CD4-positive, alpha-beta memory T cell (primary cell): ENCODE measurements around the gene PTH. TPM values are rescaled to one million over a fixed set of nuclear protein-coding genes. Genes with fewer than 3 reads are reported as not detected.

Source experiments
- CTCF ChIA-PET: fragments of 350-600 bp; sonication (Branson Sonifier 250); formaldehyde crosslinking; loops from one replicate; lab custom pipeline; 2021; ENCODE audit warnings: inconsistent platforms; ENCODE audit not compliant: partially characterized antibody; lab: Charles Lee
- POLR2A ChIA-PET: fragments of 350-600 bp; sonication (Branson Sonifier 250); formaldehyde crosslinking; loops from one replicate; lab custom pipeline; 2021; ENCODE audit not compliant: partially characterized antibody; lab: Charles Lee
- DNase-seq, 5 donors: peaks; one replicate each; pipeline versions ENCODE4 v3.0.0 to v3.0.0-alpha.2; 2020 to 2022; ENCODE audit warnings: mixed read lengths in 1 of 5
- H3K27ac ChIP-seq: one replicate; pipeline ENCODE4 v1.7.0; 2013; ENCODE audit warnings: low read depth, low read length
- H3K27me3 ChIP-seq: 2 replicates; pipeline ENCODE4 v1.7.0; 2013; ENCODE audit warnings: mild to moderate bottlenecking, low read length, moderate library complexity; ENCODE audit not compliant: insufficient read depth
- H3K36me3 ChIP-seq: 2 replicates; pipeline ENCODE4 v1.7.0; 2013; ENCODE audit warnings: mild to moderate bottlenecking, low read length, moderate library complexity; ENCODE audit not compliant: insufficient read depth
- H3K4me1 ChIP-seq: 2 replicates; pipeline ENCODE4 v1.7.0; 2013; ENCODE audit warnings: mild to moderate bottlenecking, low read length, moderate library complexity; ENCODE audit not compliant: insufficient read depth
- H3K4me3 ChIP-seq, 2 donors: one replicate each; pipeline ENCODE4 v1.7.0; 2013; ENCODE audit warnings: low read length in 2 of 2, mild to moderate bottlenecking in 1 of 2
- H3K9me3 ChIP-seq, 2 donors: one replicate each; pipeline ENCODE4 v1.7.0; 2013; ENCODE audit warnings: low read length in 2 of 2, control low read depth in 1 of 2; ENCODE audit not compliant: control insufficient read depth in 1 of 2
- H3K27ac Mint-ChIP-seq, 7 donors: one replicate each; pipeline ENCODE4 v1.8.0; 2020 to 2021; ENCODE audit warnings: mixed read lengths in 7 of 7, mild to moderate bottlenecking in 6 of 7, inconsistent platforms in 3 of 7, moderate library complexity in 3 of 7
- H3K27me3 Mint-ChIP-seq, 2 donors: one replicate each; pipeline ENCODE4 v1.8.0; 2020 to 2021; ENCODE audit warnings: mixed read lengths in 2 of 2
- H3K36me3 Mint-ChIP-seq, 2 donors: one replicate each; pipeline ENCODE4 v1.8.0; 2020 to 2021; ENCODE audit warnings: mixed read lengths in 2 of 2, inconsistent platforms in 1 of 2, mild to moderate bottlenecking in 1 of 2
- H3K4me1 Mint-ChIP-seq, 4 donors: one replicate each; pipeline ENCODE4 v1.8.0; 2020 to 2021; ENCODE audit warnings: mixed read lengths in 4 of 4, mild to moderate bottlenecking in 1 of 4
- H3K4me3 Mint-ChIP-seq, 8 donors: one replicate each; pipeline ENCODE4 v1.8.0; 2020 to 2021; ENCODE audit warnings: mixed read lengths in 8 of 8, mild to moderate bottlenecking in 7 of 8, moderate library complexity in 6 of 8, inconsistent platforms in 3 of 8
- H3K9me3 Mint-ChIP-seq, 8 donors: one replicate each; pipeline ENCODE4 v1.8.0; 2020 to 2021; ENCODE audit warnings: mixed read lengths in 8 of 8, mild to moderate bottlenecking in 5 of 8, inconsistent platforms in 3 of 8, moderate library complexity in 1 of 8
- intact Hi-C: fragments of 100-400 bp; cut with micrococcal nuclease; formaldehyde crosslinking; loops from one replicate; pipeline ENCODE4 v1.15.1; 2023
- polyA plus RNA-seq, 2 donors: library from polyadenylated mRNA; unstranded; fragments of 300-500 nt; fragmentation: Illumina TruSeq; gene quantifications; one replicate each; pipeline ENCODE4 v1.2.3, GENCODE V29; 2021
- total RNA-seq, 2 experiments: library from RNA; stranded (reverse); gene quantifications; one replicate each; pipeline ENCODE4 v1.2.3, GENCODE V29; 2021

PTH gene
- total RNA-seq (not detected), polyA plus RNA-seq (not detected)

DNA sequence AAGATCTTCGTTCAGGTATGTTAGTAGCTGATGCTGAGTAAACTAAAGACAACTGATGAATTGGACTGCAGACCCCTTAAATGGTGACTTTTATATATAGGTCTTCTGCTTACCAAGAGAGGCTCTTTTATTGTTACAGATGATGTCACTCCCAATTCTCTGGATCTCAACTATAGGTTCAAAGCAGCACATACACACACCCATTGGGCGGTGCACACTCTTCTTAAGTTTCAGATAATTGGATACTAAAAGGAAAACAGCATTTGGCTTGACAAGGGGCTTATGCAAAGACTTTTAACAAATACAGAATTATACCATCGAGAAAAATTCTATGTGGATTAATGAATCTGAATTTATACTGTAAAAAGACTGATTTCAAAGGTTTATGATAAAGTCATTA, at the start of gene PTH:
Gene PTH (minus strand): TSS at position 69 of the 400 bp plus-strand sequence. CDS start 3,142 bp downstream, outside the sequence.
- Mint-ChIP-seq H3K4me3 (no peak within 1 kb of the TSS), H3K36me3 (no peaks in the 10 kb centered on the region), H3K4me1 (no peaks in the 10 kb centered on the region), H3K27me3 (peaks cover 11 to 13% of the 10 kb centered on the region in 2 donors), H3K27ac (no peak within 1 kb of the TSS), H3K9me3 (peaks cover 0 to 5% (median 0%) of the 10 kb centered on the region in 8 donors)
- Histone ChIP-seq H3K4me1 (no peaks in the 10 kb centered on the region), H3K36me3 (no peaks in the 10 kb centered on the region), H3K27ac (no peak within 1 kb of the TSS), H3K9me3 (no peaks in the 10 kb centered on the region), H3K4me3 (no peak within 1 kb of the TSS), H3K27me3 (no peaks in the 10 kb centered on the region)
- POLR2A ChIA-PET = no interaction called here
- intact Hi-C loops = no loop called here
- CTCF ChIA-PET = interaction anchor here (2.9 kb wide), 1 partner anchor 8 kb away, joined by 10 read pairs; no protein-coding TSS in a partner anchor
- DNase-seq = no peak

DNA sequence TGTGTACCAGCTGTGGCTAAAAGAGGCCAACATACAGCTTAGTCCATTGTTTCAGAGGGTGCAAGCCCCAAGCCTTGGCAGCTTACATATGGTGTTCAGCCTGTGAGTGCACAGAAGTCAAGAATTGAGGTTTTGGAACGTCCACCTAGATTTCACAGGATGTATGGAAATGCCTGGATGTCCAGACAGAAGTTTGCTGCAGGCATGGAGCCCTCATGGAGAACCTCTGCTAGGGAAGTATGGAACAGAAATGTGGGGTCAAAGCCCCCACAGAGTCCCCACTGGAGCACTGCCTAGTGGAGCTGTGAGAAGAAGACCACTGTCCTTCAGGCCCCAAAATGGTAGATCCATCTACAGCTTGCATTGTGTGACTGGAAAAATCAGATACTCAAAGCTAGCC, 42.2 kb upstream of the PTH start:
- peaks cover 0 to 4% of the 10 kb centered on the region in 2 donors for H3K9me3 ChIP-seq
- Mint-ChIP-seq H3K4me3 (no peak overlapping the region), H3K27me3 (peaks cover 3 to 11% of the 10 kb centered on the region in 2 donors), H3K27ac (no peak overlapping the region), H3K4me1 (no peaks in the 10 kb centered on the region), H3K36me3 (peaks cover 3 to 9% of the 10 kb centered on the region in 2 donors), H3K9me3 (peaks cover 7 to 65% (median 24%) of the 10 kb centered on the region in 8 donors)
- ChIA-PET POLR2A (no interaction called here), CTCF (no interaction called here)
- no peaks in the 10 kb centered on the region for H3K36me3 ChIP-seq
- H3K4me3 ChIP-seq = no peak overlapping the region
- DNase-seq = no peak
- H3K27me3 ChIP-seq = no peaks in the 10 kb centered on the region
- intact Hi-C loops = no loop called here
- H3K4me1 ChIP-seq = no peaks in the 10 kb centered on the region
- no peak overlapping the region for H3K27ac ChIP-seq

DNA sequence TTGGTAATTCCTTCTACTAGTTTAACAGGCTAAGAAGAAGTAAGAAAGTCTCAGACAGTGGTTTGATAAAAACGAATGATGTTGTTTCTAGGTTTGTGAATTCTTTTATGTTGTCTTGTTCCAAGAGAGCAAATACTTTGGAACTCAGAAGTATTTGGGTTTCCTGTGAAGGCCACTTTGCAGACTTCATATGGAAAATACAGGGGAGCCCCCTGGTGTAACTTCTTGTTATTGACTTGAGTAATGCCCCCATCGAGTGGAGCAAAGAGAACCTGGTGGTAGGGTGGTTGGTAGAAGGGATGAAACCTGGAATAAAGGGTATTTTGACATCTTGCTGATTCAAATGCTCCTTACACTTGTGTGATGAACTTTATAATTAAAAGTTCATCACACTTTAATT, 40.0 kb upstream of the PTH start:
- CTCF ChIA-PET = no interaction called here
- peaks cover 7 to 61% (median 18%) of the 10 kb centered on the region in 8 donors for H3K9me3 Mint-ChIP-seq
- H3K4me1 ChIP-seq = no peaks in the 10 kb centered on the region

DNA sequence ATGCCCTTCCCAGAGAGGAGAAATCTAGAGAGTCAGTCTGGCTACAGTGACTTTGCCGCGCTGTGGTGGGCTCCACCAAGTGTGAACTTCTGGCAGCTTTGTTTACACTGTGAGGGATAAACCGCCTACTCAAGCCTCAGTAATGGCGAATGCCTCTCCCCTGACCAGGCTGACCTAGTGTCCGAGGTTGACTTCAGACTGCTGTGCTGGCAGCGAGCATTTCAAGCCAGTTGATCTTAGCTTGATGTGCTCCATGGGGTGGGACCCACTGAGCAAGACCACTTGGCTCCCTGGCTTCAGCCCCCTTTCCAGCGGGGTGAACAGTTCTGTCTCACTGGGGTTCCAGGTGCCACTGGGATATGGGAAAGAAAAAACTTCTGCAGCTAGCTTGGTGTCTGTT, 38.6 kb upstream of the PTH start:
- DNase-seq = no peak
- H3K27me3 Mint-ChIP-seq = peaks cover 5 to 9% of the 10 kb centered on the region in 2 donors
- Histone ChIP-seq H3K27me3 (no peaks in the 10 kb centered on the region), H3K4me1 (no peaks in the 10 kb centered on the region), H3K36me3 (no peaks in the 10 kb centered on the region), H3K9me3 (peaks cover 0 to 4% of the 10 kb centered on the region in 2 donors), H3K4me3 (no peak overlapping the region), H3K27ac (no peak overlapping the region)
- ChIA-PET POLR2A (no interaction called here), CTCF (no interaction called here)
- H3K4me1 Mint-ChIP-seq = no peaks in the 10 kb centered on the region
- intact Hi-C loops = no loop called here
- no peak overlapping the region for H3K4me3 Mint-ChIP-seq
- H3K36me3 Mint-ChIP-seq = peaks cover 3 to 9% of the 10 kb centered on the region in 2 donors
- H3K9me3 Mint-ChIP-seq = peaks cover 2 to 52% (median 18%) of the 10 kb centered on the region in 8 donors
- no peak overlapping the region for H3K27ac Mint-ChIP-seq

More for the DNA sequence above, 40.0 kb upstream of the PTH start:
- no peak for DNase-seq
- Histone ChIP-seq H3K36me3 (no peaks in the 10 kb centered on the region), H3K4me3 (no peak overlapping the region), H3K27ac (no peak overlapping the region), H3K9me3 (peaks cover 0 to 4% of the 10 kb centered on the region in 2 donors), H3K27me3 (no peaks in the 10 kb centered on the region)
- POLR2A ChIA-PET = no interaction called here
- H3K27me3 Mint-ChIP-seq = peaks cover 3 to 9% of the 10 kb centered on the region in 2 donors
- H3K4me1 Mint-ChIP-seq = no peaks in the 10 kb centered on the region
- peaks cover 3 to 9% of the 10 kb centered on the region in 2 donors for H3K36me3 Mint-ChIP-seq
- H3K27ac Mint-ChIP-seq = no peak overlapping the region
- no peak overlapping the region for H3K4me3 Mint-ChIP-seq
- intact Hi-C loops = no loop called here

DNA sequence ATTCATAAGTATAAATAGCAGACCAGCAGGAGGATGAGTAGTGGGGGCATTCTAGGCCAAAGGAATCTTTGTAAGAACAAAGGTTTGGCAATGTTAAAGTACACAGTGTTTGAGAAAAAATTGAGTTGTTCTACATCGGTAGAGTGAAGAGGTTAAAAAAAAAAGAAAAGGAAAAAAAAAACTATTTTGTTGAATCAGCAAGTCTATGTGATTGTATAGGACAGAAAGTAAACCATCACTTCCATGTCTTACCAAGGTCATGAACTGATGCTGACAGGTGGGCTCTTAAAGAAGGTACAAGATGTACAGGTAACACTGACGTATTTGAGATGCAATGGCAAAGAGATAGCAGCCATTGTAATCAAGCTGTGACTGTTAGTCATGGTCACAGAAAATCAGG, 29.5 kb upstream of the PTH start:
- ChIA-PET POLR2A (no interaction called here), CTCF (no interaction called here)
- Mint-ChIP-seq H3K4me1 (no peaks in the 10 kb centered on the region), H3K9me3 (peaks cover 0 to 6% (median 1%) of the 10 kb centered on the region in 8 donors), H3K4me3 (no peak overlapping the region), H3K27ac (no peak overlapping the region), H3K36me3 (no peaks in the 10 kb centered on the region), H3K27me3 (peaks cover 3 to 6% of the 10 kb centered on the region in 2 donors)
- Histone ChIP-seq H3K36me3 (no peaks in the 10 kb centered on the region), H3K4me1 (no peaks in the 10 kb centered on the region), H3K27me3 (no peaks in the 10 kb centered on the region), H3K9me3 (no peaks in the 10 kb centered on the region), H3K4me3 (no peak overlapping the region), H3K27ac (no peak overlapping the region)
- intact Hi-C loops = no loop called here
- DNase-seq = no peak

DNA sequence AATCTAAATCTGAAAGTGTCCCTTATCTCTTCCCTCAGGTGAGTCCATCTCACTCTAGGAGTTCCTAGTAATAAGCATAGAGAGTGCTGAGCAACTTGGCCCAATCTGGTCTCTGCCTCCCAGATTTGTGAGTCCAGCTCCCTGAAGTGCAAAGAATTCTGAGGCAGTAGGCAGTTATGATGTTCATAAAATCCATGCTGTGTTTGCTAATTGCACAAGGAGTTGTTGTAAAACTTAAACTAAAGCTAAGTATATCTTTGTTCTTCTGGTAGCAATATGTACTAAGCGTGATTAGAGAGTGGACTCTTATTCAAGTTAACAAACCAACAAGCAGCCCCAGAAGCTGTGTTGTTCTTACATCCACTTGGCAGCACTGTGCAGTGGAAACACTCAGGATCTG, 7.6 kb upstream of the PTH start:
- no peak for DNase-seq
- intact Hi-C loops = no loop called here
- no peaks in the 10 kb centered on the region for H3K27me3 ChIP-seq
- H3K4me3 Mint-ChIP-seq = no peak overlapping the region
- peaks cover 0 to 3% of the 10 kb centered on the region in 2 donors for H3K36me3 Mint-ChIP-seq
- no peaks in the 10 kb centered on the region for H3K36me3 ChIP-seq
- H3K27ac ChIP-seq = no peak overlapping the region
- H3K27me3 Mint-ChIP-seq = peaks cover 9 to 23% of the 10 kb centered on the region in 2 donors
- H3K4me1 ChIP-seq = no peaks in the 10 kb centered on the region
- ChIA-PET CTCF (interaction anchor here (0.8 kb wide), 1 partner anchor 16 kb away, joined by 4 read pairs; no protein-coding TSS in a partner anchor), POLR2A (no interaction called here)
- H3K9me3 ChIP-seq = no peaks in the 10 kb centered on the region
- peaks cover 0 to 5% (median 0%) of the 10 kb centered on the region in 8 donors for H3K9me3 Mint-ChIP-seq
- H3K4me1 Mint-ChIP-seq = no peaks in the 10 kb centered on the region
- H3K4me3 ChIP-seq = no peak overlapping the region
- H3K27ac Mint-ChIP-seq = no peak overlapping the region

DNA sequence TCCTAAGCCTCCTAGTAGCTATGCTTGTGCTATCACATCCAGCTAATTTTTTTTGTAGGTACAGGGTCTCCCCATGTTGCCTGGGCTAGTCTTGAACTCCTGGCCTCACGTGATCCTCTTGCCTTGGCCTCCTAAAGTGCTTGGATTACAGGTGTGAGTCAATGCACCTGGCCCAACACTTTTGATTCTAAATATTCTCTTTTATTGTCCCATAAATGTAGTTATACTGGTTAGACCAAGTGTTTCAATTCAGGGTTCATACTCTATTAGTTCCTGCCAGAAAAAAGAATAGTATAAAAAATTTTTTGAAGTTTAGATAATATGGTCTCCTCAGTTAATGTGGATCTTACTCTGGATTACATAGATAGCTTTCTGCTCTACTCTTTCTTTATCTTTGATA, 6.7 kb upstream of the PTH start:
- H3K27me3 Mint-ChIP-seq = peaks cover 9 to 25% of the 10 kb centered on the region in 2 donors
- POLR2A ChIA-PET = no interaction called here
- CTCF ChIA-PET = interaction anchor here (1.4 kb wide), 1 partner anchor 15 kb away, joined by 3 read pairs; no protein-coding TSS in a partner anchor

More for the DNA sequence above, 6.7 kb upstream of the PTH start:
- Histone ChIP-seq H3K36me3 (no peaks in the 10 kb centered on the region), H3K27ac (no peak overlapping the region), H3K4me1 (no peaks in the 10 kb centered on the region), H3K27me3 (no peaks in the 10 kb centered on the region), H3K4me3 (no peak overlapping the region), H3K9me3 (no peaks in the 10 kb centered on the region)
- Mint-ChIP-seq H3K4me3 (no peak overlapping the region), H3K4me1 (no peaks in the 10 kb centered on the region), H3K9me3 (peaks cover 0 to 8% (median 0%) of the 10 kb centered on the region in 8 donors), H3K27ac (no peak overlapping the region), H3K36me3 (peaks cover 0 to 3% of the 10 kb centered on the region in 2 donors)
- intact Hi-C loops = no loop called here
- no peak for DNase-seq
